Measurements from ENCODE around the gene RAB40C. TPM values are rescaled to one million over a fixed set of nuclear protein-coding genes. Genes with fewer than 3 reads are reported as not detected.

RAB40C gene
- total and polyA plus RNA-seq, 9 of the 15 experiments (the other 6 are each of a cell fraction or from before 2014, with no cell fraction given): 0.17 to 23.4 (median 8.7) TPM

DNA sequence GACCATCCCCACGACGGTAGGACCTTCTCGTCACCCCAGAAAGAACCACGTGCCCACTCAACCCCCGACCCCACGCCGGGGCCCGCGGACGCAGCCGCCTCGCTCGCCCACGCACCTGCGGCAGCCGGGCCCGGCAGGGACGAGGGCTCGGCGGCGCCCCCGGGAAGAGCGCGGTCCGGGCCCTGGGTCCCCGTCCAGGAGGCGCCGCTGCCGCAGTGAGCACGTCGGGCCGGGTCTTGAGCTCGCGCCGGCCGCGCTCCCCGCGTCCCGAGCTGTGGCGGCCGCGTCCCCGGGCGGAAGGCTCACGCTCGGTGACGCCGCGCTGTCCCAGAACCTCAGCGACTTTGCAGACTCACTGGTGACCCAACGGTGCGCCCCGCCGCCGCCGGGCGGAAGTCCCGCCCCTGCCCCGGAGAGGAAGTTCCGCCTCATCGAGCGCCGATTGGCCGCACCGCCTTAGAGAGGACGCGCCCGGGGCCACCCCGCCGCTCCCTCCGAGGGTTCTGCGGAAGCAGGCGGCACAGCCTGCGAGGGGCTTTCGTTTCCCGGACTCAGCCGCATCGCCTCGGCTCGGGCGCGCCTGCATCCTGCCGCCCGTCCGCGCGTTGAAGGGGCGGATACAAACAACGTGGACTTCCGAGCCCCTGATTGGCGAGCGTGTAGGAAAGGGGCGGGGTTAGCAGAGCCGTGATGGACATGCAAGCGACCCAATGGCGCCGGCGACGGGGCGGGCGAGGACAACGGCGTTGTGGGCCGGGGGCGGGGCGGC lies 793 bp upstream of the RAB40C start (continued):
- TF ChIP-seq ZBTB40 (IDR thresholded peaks at IDR 0.05): peak; percentile 98
- TF ChIP-seq ZBTB40 (CRISPR knock-in tag; IDR thresholded peaks at IDR 0.05): no peak
- TF ChIP-seq NR2C1 (IDR thresholded peaks at IDR 0.05): no peak
- no peak for TF ChIP-seq NR2C1 (tag; IDR thresholded peaks at IDR 0.05)
- no peak for TF ChIP-seq TCF7 (IDR thresholded peaks at IDR 0.05; ENCODE audit: borderline replicate concordance)
- TF ChIP-seq CEBPG (CRISPR knock-in tag; IDR thresholded peaks at IDR 0.05): 0 out of 2 replicates have a peak, but pooled peaks have one; percentile 15
- TF ChIP-seq CEBPG (tag; conservative IDR thresholded peaks at IDR 0.05 in 1 of 2, IDR thresholded peaks at IDR 0.05 in 1 of 2): no peak
- no peak for TF ChIP-seq ZNF408 (CRISPR knock-in tag; IDR thresholded peaks at IDR 0.05; ENCODE audit: low read depth)
- TF ChIP-seq MAZ (CRISPR knock-in tag; conservative IDR thresholded peaks at IDR 0.05 in 1 of 2, IDR thresholded peaks at IDR 0.05 in 1 of 2): peak in 1 of 2 experiments; percentile 18; a peak in 2 of 4 replicates
- TF ChIP-seq CHD2 (IDR thresholded peaks at IDR 0.05; ENCODE audit: low read depth, low read length): peak; percentile 4; the same call in 1 of the 2 replicates
- TF ChIP-seq NONO (IDR thresholded peaks at IDR 0.05; ENCODE audit: low read depth in 2 of 2, low read length in 1 of 2): peak; percentile 85 to 87
- no peak for TF ChIP-seq HDGF (IDR thresholded peaks at IDR 0.05)
- TF ChIP-seq, protein P1, sequence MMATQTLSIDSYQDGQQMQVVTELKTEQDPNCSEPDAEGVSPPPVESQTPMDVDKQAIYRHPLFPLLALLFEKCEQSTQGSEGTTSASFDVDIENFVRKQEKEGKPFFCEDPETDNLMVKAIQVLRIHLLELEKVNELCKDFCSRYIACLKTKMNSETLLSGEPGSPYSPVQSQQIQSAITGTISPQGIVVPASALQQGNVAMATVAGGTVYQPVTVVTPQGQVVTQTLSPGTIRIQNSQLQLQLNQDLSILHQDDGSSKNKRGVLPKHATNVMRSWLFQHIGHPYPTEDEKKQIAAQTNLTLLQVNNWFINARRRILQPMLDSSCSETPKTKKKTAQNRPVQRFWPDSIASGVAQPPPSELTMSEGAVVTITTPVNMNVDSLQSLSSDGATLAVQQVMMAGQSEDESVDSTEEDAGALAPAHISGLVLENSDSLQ (IDR thresholded peaks at IDR 0.05): no peak
- TF ChIP-seq THRA (IDR thresholded peaks at IDR 0.05): no peak
- no peak; the same call in 1 of the 2 replicates for TF ChIP-seq NR2C2 (CRISPR knock-in tag; IDR thresholded peaks at IDR 0.05)
- peak; percentile 91 for TF ChIP-seq NR2C2 (tag; IDR thresholded peaks at IDR 0.05)
